Esophagus squamous epithelium (tissue), 4 donors: ENCODE measurements around the gene VRK2.

Source experiments
- CTCF ChIP-seq, 6 experiments: fragments of 450-650 bp in 4 of 6; fragments of 200-600 bp in 2 of 6; sonication (generic) in 2 of 6; IDR thresholded peaks; one replicate each; pipeline ENCODE4 v1.5.1; 2016 to 2019; ENCODE audit warnings: antibody characterized with exemption in 6 of 6, mild to moderate bottlenecking in 4 of 6, moderate library complexity in 4 of 6
- POLR2A ChIP-seq, 4 donors: fragments of 450-650 bp; IDR thresholded peaks; one replicate each; pipeline ENCODE4 v1.6.1; 2017; ENCODE audit warnings: antibody characterized with exemption in 4 of 4, mild to moderate bottlenecking in 4 of 4, moderate library complexity in 3 of 4

- no peak for TF ChIP-seq CTCF (IDR thresholded peaks at IDR 0.05)
- TF ChIP-seq POLR2A (IDR thresholded peaks at IDR 0.05) = no peak
Measured at GRCh38 chr2:58202404-58202803, 155.8 kb downstream of the VRK2 start.
